HepG2 (cell line): ENCODE data around the gene FAM161A. TPM values are rescaled to one million over a fixed set of nuclear protein-coding genes. Genes with fewer than 3 reads are reported as not detected.

Experiments
- ATAC-seq: fragments of 200-7000 bp; cut with Tn5 transposase; 3 replicates; pipeline ENCODE4 v1.9.1; 2020; ENCODE audit warnings: mild to moderate bottlenecking, moderate library complexity
- BruUV-seq: library from RNA; stranded (reverse); fragments of 400-500 nt; replicated peaks from 2 replicates; lab custom pipeline; 2021; lab: Mats Ljungman, UMichigan
- CTCF ChIA-PET: fragments of 300-600 bp; formaldehyde crosslinking; extraction: SDS; loops from one replicate; lab custom pipeline; 2021; ENCODE audit warnings: low total read pairs, inconsistent platforms, low intra/inter-chr PET ratio; lab: Yijun Ruan, JAX
- POLR2A ChIA-PET: fragments of 350-600 bp; sonication (Branson Sonifier 250); formaldehyde crosslinking; loops from one replicate; lab custom pipeline; 2020; ENCODE audit warnings: antibody characterized with exemption, inconsistent platforms; lab: Yijun Ruan, JAX
- DNase-seq: peaks from one replicate; pipeline ENCODE4 v3.0.0-alpha.2; 2015; ENCODE audit warnings: low spot score
- FAIRE-seq: peaks from 3 replicates; lab custom pipeline; 2011; peaks lifted over from hg19 to GRCh38; lab: Jason Lieb, UNC
- H2AFZ ChIP-seq: one replicate; pipeline ENCODE4 v1.6.1; 2011; ENCODE audit warnings: low read length, inconsistent platforms
- H3K27ac ChIP-seq: fragments of 300-600 bp; 3 replicates; pipeline ENCODE4 v1.8.0; 2011; ENCODE audit warnings: mixed run types, mild to moderate bottlenecking, mixed read lengths, low read length, inconsistent platforms; ENCODE audit not compliant: insufficient read depth; ENCODE audit errors: extremely low read length
- H3K27me3 ChIP-seq, 2 experiments: fragments of 200-600 bp in 1 of 2; 2 replicates in 1 of 2; 3 replicates in 1 of 2; pipeline versions ENCODE4 v1.6.0 to v1.8.0; 2011; ENCODE audit warnings: low read length in 2 of 2, mild to moderate bottlenecking in 2 of 2, moderate library complexity in 2 of 2, inconsistent platforms in 1 of 2; ENCODE audit not compliant: insufficient read depth in 2 of 2, control insufficient read depth in 1 of 2
- H3K36me3 ChIP-seq, 2 experiments: fragments of 200-600 bp in 1 of 2; replicated peaks in 1 of 2; 2 replicates in 1 of 2; 3 replicates in 1 of 2; pipeline versions ENCODE4 v1.5.1 to v1.8.0; 2011; ENCODE audit warnings: low read length in 2 of 2, inconsistent platforms in 1 of 2; ENCODE audit not compliant: insufficient read depth in 2 of 2, control insufficient read depth in 1 of 2
- H3K4me1 ChIP-seq: 2 replicates; pipeline ENCODE4 v1.5.1; 2012; ENCODE audit warnings: low read length, inconsistent platforms; ENCODE audit not compliant: insufficient read depth
- H3K4me2 ChIP-seq: 2 replicates; pipeline ENCODE4 v1.6.0; 2011; ENCODE audit warnings: low read depth, low read length, inconsistent platforms
- H3K4me3 ChIP-seq, 3 experiments: fragments of 200-600 bp in 1 of 3; sonication (generic), shearing (Covaris generic) in 1 of 3; replicated peaks in 1 of 3; 2 replicates each; pipeline ENCODE4 v1.5.1; 2011 to 2016; ENCODE audit warnings: low read length in 3 of 3, inconsistent platforms in 2 of 3, low read depth in 2 of 3, mild to moderate bottlenecking in 2 of 3, control low read depth in 1 of 3, mixed read lengths in 1 of 3; ENCODE audit not compliant: insufficient read depth in 1 of 3
- H3K79me2 ChIP-seq: one replicate; pipeline ENCODE4 v1.6.1; 2011; ENCODE audit warnings: low read length, inconsistent platforms; ENCODE audit not compliant: insufficient read depth
- H3K9ac ChIP-seq: 2 replicates; pipeline ENCODE4 v1.6.0; 2011; ENCODE audit warnings: mild to moderate bottlenecking, low read depth, low read length, inconsistent platforms; ENCODE audit not compliant: insufficient read depth
- H3K9me3 ChIP-seq: 2 replicates; pipeline ENCODE4 v1.5.1; 2012; ENCODE audit warnings: mild to moderate bottlenecking, low read length
- H4K20me1 ChIP-seq: 2 replicates; pipeline ENCODE4 v1.6.0; 2011; ENCODE audit warnings: inconsistent platforms, mild to moderate bottlenecking, low read length, moderate library complexity; ENCODE audit not compliant: insufficient read depth
- AKNA ChIP-seq: sonication (generic); formaldehyde crosslinking; IDR thresholded peaks from 2 replicates; pipeline ENCODE4 v1.4.0; 2020; ENCODE audit warnings: missing genetic modification reagents, borderline replicate concordance
- DMTF1 ChIP-seq: sonication (generic); formaldehyde crosslinking; IDR thresholded peaks from 2 replicates; pipeline ENCODE4 v1.4.0; 2020; ENCODE audit warnings: mild to moderate bottlenecking, missing genetic modification reagents
- GMEB1 ChIP-seq: sonication (generic); formaldehyde crosslinking; IDR thresholded peaks from 2 replicates; pipeline ENCODE4 v1.5.1; 2020; ENCODE audit warnings: missing genetic modification reagents, mild to moderate bottlenecking, borderline replicate concordance
- MED8 ChIP-seq: sonication (generic); formaldehyde crosslinking; IDR thresholded peaks from 2 replicates; pipeline ENCODE4 v1.8.1; 2023; ENCODE audit warnings: mild to moderate bottlenecking, missing genetic modification reagents; ENCODE audit not compliant: insufficient replicate concordance
- NAIF1 ChIP-seq: sonication (generic); formaldehyde crosslinking; IDR thresholded peaks from 2 replicates; pipeline ENCODE4 v1.5.0; 2020; ENCODE audit warnings: mild to moderate bottlenecking, missing genetic modification reagents, borderline replicate concordance
- NBN ChIP-seq: fragments of 450-650 bp; conservative IDR thresholded peaks from 2 replicates; pipeline ENCODE4 v1.6.1; 2017
- NRL ChIP-seq: sonication (generic); formaldehyde crosslinking; IDR thresholded peaks from 2 replicates; pipeline ENCODE4 v1.5.0; 2020; ENCODE audit warnings: missing genetic modification reagents, mild to moderate bottlenecking, moderate library complexity, borderline replicate concordance
- ZNF143 ChIP-seq: sonication (generic); formaldehyde crosslinking; IDR thresholded peaks from 2 replicates; pipeline ENCODE4 v1.4.0; 2020; ENCODE audit warnings: missing genetic modification reagents
- ZNF292 ChIP-seq: sonication (generic); formaldehyde crosslinking; IDR thresholded peaks from 2 replicates; pipeline ENCODE4 v1.8.1; 2022; ENCODE audit warnings: mild to moderate bottlenecking, low read depth, missing genetic modification reagents, borderline replicate concordance
- ZNF563 ChIP-seq: sonication (generic); formaldehyde crosslinking; IDR thresholded peaks from 2 replicates; pipeline ENCODE4 v1.8.0; 2022; ENCODE audit warnings: mild to moderate bottlenecking, moderate library complexity, missing genetic modification reagents
- ZNF781 ChIP-seq: sonication (generic); formaldehyde crosslinking; IDR thresholded peaks from 2 replicates; pipeline ENCODE4 v1.5.1; 2020; ENCODE audit warnings: borderline replicate concordance, mild to moderate bottlenecking, missing genetic modification reagents; ENCODE audit errors: not compliant biosample characterization
- WGBS: methylation state at CpG from one replicate; pipeline ENCODE4 v1.1.6; 2017; ENCODE audit warnings: low lambda C conversion rate; 5-methylcytosine and 5-hydroxymethylcytosine counted together
- in situ Hi-C: cut with HindIII; loops from 2 replicates; pipeline ENCODE4 v1.10.0; 2017; ENCODE audit warnings: low pct_unique_long_range_greater_than_20kb; ENCODE audit not compliant: extremely low pct_ligation_motif_present
- intact Hi-C: fragments of 100-400 bp; cut with micrococcal nuclease; formaldehyde crosslinking; loops from one replicate; pipeline ENCODE4 v1.10.0; 2022; ENCODE audit not compliant: unreplicated experiment
- polyA plus RNA-seq, 8 experiments: library from polyadenylated mRNA; depleted of rRNA in 3 of 8; stranded (reverse) in 7 of 8; unstranded in 1 of 8; fragments of >200 nt; fragmentation: Illumina TruSeq in 4 of 8; extraction: Trizol in 4 of 8; gene quantifications; 2 replicates each; pipeline versions ENCODE4 v1.2.1 to v1.2.3, GENCODE V29; 2011 to 2016; ENCODE audit warnings: low read depth in 4 of 8, missing spikeins in 1 of 8, mixed read lengths in 1 of 8; ENCODE audit not compliant: insufficient read depth in 1 of 8
- total RNA-seq, 5 experiments: library from RNA; depleted of rRNA; stranded (reverse); fragments of >200 nt; fragmentation: Illumina TruSeq; extraction: Trizol; gene quantifications; 2 replicates each; pipeline ENCODE4 v1.2.3, GENCODE V29; 2016; ENCODE audit warnings: low read depth in 1 of 5

Gene FAM161A
- total and polyA plus RNA-seq, 2 of the 13 experiments (the other 11 are each of a cell fraction or from before 2014, with no cell fraction given): 2.7 to 3.4 TPM

- no TSS peak for BruUV-seq
- Histone ChIP-seq H3K4me3 (no peak overlapping the region), H3K4me1 (no peaks in the 10 kb centered on the region), H3K4me2 (no peak overlapping the region), H3K27me3 (peaks cover 0 to 8% of the 10 kb centered on the region in 2 experiments; a peak in 1 of 5 replicates), H2AFZ (no peak overlapping the region), H3K9ac (no peak overlapping the region), H3K79me2 (no peaks in the 10 kb centered on the region), H3K9me3 (no peaks in the 10 kb centered on the region), H3K27ac (no peak overlapping the region), H3K36me3 (no peaks in the 10 kb centered on the region), H4K20me1 (no peaks in the 10 kb centered on the region)
- ChIA-PET CTCF (no interaction called here), POLR2A (no interaction called here)
- no peak for FAIRE-seq
- intact Hi-C loops: no loop called here
- no peak for ATAC-seq
- WGBS: 43% methylated on average over 4 of the region's 4 CpGs
- no peak for DNase-seq
- TF ChIP-seq NRL (no peak), MED8 (CRISPR knock-in tag) (no peak), ZNF563 (CRISPR knock-in tag) (no peak), NAIF1 (no peak), ZNF292 (CRISPR knock-in tag) (no peak), NBN (no peak), ZNF781 (CRISPR knock-in tag) (no peak), GMEB1 (no peak), ZNF143 (CRISPR knock-in tag) (no peak), AKNA (CRISPR knock-in tag) (no peak), DMTF1 (no peak)
- in situ Hi-C loops: no loop called here
Measured at GRCh38 chr2:61784643-61785042, 69.2 kb downstream of the FAM161A start.
